ENCODE results near the gene MRTFA.
"Not testable (repeated sequence)": the region's sequence is repeated elsewhere in the genome, so short reads cannot be mapped to it uniquely, and the experiment has no call there.

The MRTFA gene

GRCh38 chr22:40383905-40384304 is 252.6 kb downstream of the MRTFA start:
- no peak for DNase-seq

- DNase-seq: no peak
Measured at GRCh38 chr22:40381461-40381860, 255.1 kb downstream of the MRTFA start.

- not testable (repeated sequence) for DNase-seq
Measured at GRCh38 chr22:40378448-40378847, 258.1 kb downstream of the MRTFA start.

- DNase-seq: no peak
Measured at GRCh38 chr22:40377931-40378330, 258.6 kb downstream of the MRTFA start.

- DNase-seq: no peak
Measured at GRCh38 chr22:40376149-40376548, 260.4 kb downstream of the MRTFA start.

- no peak for DNase-seq
Measured at GRCh38 chr22:40374567-40374966, 262.0 kb downstream of the MRTFA start.

GRCh38 chr22:40368836-40369235 is 267.7 kb downstream of the MRTFA start:
- DNase-seq: no peak

GRCh38 chr22:40368016-40368415 is 268.5 kb downstream of the MRTFA start:
- no peak for DNase-seq

GRCh38 chr22:40367342-40367741 is 269.2 kb downstream of the MRTFA start:
- DNase-seq: no peak

- no peak for DNase-seq
Measured at GRCh38 chr22:40366068-40366467, 270.5 kb downstream of the MRTFA start.

- DNase-seq: no peak
Measured at GRCh38 chr22:40364431-40364830, 272.1 kb downstream of the MRTFA start.

GRCh38 chr22:40363059-40363458 is 273.5 kb downstream of the MRTFA start:
- no peak for DNase-seq

- DNase-seq: no peak
Measured at GRCh38 chr22:40361100-40361499, 275.4 kb downstream of the MRTFA start.

All from GOT3 (cell line).